ENCODE data around the gene TOLLIP.
A peak's percentile ranks its signal among the peaks of the same experiment; 100 is the strongest.
"Not testable (repeated sequence)": the region's sequence is repeated elsewhere in the genome, so short reads cannot be mapped to it uniquely, and the experiment has no call there.

Gene TOLLIP

GRCh38 chr11:1281974-1282365 lies 27.5 kb downstream of the TOLLIP start:
- DNase-seq (ENCODE audit: low read depth): no peak

GRCh38 chr11:1281326-1281973 lies 28.0 kb downstream of the TOLLIP start:
- no peak for DNase-seq (ENCODE audit: low read depth)

- DNase-seq (ENCODE audit: low read depth): no peak
These were observed 29.1 kb downstream of the TOLLIP start for GRCh38 chr11:1280116-1281035.

- DNase-seq (ENCODE audit: low read depth): no peak
These were observed 29.8 kb downstream of the TOLLIP start for GRCh38 chr11:1279674-1280055.

- DNase-seq (ENCODE audit: low read depth): no peak
These were observed 30.4 kb downstream of the TOLLIP start for GRCh38 chr11:1278766-1279673.

- DNase-seq (ENCODE audit: low read depth): no peak
These were observed 31.4 kb downstream of the TOLLIP start for GRCh38 chr11:1277936-1278512.

- DNase-seq (ENCODE audit: low read depth): no peak
These were observed 32.4 kb downstream of the TOLLIP start for GRCh38 chr11:1276866-1277615.

- no peak for DNase-seq (ENCODE audit: low read depth)
These were observed 33.2 kb downstream of the TOLLIP start for GRCh38 chr11:1276041-1276790.

GRCh38 chr11:1275021-1275420 lies 34.4 kb downstream of the TOLLIP start:
- DNase-seq (ENCODE audit: low read depth): no peak

GRCh38 chr11:1274501-1274900 lies 34.9 kb downstream of the TOLLIP start:
- no peak for DNase-seq (ENCODE audit: low read depth)

- DNase-seq (ENCODE audit: low read depth): no peak
These were observed 36.9 kb downstream of the TOLLIP start for GRCh38 chr11:1272531-1272930.

GRCh38 chr11:1271927-1272326 lies 37.5 kb downstream of the TOLLIP start:
- DNase-seq (ENCODE audit: low read depth): no peak

- DNase-seq (ENCODE audit: low read depth): no peak
These were observed 38.0 kb downstream of the TOLLIP start for GRCh38 chr11:1271406-1271805.

GRCh38 chr11:1271002-1271401 lies 38.4 kb downstream of the TOLLIP start:
- peak; percentile 15 for DNase-seq (ENCODE audit: low read depth)

GRCh38 chr11:1270476-1270875 lies 39.0 kb downstream of the TOLLIP start:
- DNase-seq (ENCODE audit: low read depth): no peak

- no peak for DNase-seq (ENCODE audit: low read depth)
These were observed 39.5 kb downstream of the TOLLIP start for GRCh38 chr11:1269957-1270356.

GRCh38 chr11:1267441-1268100 lies 41.9 kb downstream of the TOLLIP start:
- no peak for DNase-seq (ENCODE audit: low read depth)

- not testable (repeated sequence) for DNase-seq (ENCODE audit: low read depth)
These were observed 42.5 kb downstream of the TOLLIP start for GRCh38 chr11:1266976-1267375.

- not testable (repeated sequence) for DNase-seq (ENCODE audit: low read depth)
These were observed 44.0 kb downstream of the TOLLIP start for GRCh38 chr11:1265480-1265879.

GRCh38 chr11:1264444-1264843 lies 45.0 kb downstream of the TOLLIP start:
- DNase-seq (ENCODE audit: low read depth): peak; percentile 77

All from ELR (cell line).